CD4-positive, alpha-beta T cell treated with Interleukin-17A for 4 hours (primary cell): ENCODE results near the gene KCNH3.
A peak's percentile ranks its signal among the peaks of the same experiment; 100 is the strongest.
"Not testable (repeated sequence)": the region's sequence is repeated elsewhere in the genome, so short reads cannot be mapped to it uniquely, and the experiment has no call there.

Source experiments
- DNase-seq: peaks from one replicate; pipeline ENCODE4 v3.0.0-alpha.2; 2020; ENCODE audit warnings: mixed read lengths

Gene KCNH3, protein sequence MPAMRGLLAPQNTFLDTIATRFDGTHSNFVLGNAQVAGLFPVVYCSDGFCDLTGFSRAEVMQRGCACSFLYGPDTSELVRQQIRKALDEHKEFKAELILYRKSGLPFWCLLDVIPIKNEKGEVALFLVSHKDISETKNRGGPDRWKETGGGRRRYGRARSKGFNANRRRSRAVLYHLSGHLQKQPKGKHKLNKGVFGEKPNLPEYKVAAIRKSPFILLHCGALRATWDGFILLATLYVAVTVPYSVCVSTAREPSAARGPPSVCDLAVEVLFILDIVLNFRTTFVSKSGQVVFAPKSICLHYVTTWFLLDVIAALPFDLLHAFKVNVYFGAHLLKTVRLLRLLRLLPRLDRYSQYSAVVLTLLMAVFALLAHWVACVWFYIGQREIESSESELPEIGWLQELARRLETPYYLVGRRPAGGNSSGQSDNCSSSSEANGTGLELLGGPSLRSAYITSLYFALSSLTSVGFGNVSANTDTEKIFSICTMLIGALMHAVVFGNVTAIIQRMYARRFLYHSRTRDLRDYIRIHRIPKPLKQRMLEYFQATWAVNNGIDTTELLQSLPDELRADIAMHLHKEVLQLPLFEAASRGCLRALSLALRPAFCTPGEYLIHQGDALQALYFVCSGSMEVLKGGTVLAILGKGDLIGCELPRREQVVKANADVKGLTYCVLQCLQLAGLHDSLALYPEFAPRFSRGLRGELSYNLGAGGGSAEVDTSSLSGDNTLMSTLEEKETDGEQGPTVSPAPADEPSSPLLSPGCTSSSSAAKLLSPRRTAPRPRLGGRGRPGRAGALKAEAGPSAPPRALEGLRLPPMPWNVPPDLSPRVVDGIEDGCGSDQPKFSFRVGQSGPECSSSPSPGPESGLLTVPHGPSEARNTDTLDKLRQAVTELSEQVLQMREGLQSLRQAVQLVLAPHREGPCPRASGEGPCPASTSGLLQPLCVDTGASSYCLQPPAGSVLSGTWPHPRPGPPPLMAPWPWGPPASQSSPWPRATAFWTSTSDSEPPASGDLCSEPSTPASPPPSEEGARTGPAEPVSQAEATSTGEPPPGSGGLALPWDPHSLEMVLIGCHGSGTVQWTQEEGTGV

DNA sequence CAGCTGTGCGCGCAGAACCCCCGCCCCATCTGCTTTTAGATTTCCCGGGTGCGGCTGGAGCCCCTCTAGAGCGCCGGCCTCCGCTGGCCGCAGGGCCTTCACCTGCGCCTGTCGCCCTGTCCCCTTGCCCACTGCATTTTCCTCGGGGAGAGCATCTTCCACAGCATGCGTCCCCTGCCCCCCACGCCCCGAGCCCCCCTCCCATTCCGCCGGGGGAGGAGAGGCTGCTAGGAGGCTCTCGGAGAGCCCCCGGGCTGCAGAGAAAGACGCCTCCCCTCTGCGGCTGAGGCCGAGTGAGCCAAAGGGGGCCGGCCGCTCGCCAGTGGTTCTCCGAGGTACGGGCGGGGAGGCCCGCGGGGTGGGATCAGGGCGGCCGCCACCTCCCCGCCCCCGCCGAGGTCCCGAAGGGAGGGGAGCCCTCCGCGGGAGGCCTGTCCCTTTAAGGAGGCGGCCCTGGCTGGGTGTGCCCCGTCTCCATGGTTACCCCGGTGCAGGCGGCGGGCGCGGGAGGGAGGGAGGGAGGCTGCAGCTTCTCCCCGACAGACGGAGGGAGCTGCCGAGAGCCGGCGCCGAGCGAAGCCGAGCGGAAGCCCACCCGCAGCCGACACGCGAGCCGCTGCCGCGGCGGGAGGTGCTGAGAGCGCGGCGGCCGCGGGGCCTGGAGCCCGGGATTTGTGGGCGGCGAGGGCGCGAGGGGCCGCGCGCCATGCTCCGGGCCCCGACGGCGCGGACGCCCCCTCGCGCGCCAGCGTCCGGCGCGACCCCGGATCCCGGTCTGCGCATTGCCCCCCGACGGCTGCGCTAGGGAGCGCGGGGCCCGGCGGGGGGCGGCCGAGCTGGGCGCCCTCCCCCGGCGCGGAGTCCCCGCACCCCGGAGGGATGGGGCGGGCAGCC is at the start of gene KCNH3:
Gene KCNH3, plus strand, starts transcription at position 521 of the 894 bp plus-strand sequence. CDS start 387 bp downstream, outside the sequence.
- DNase-seq: peak; percentile 93

DNA sequence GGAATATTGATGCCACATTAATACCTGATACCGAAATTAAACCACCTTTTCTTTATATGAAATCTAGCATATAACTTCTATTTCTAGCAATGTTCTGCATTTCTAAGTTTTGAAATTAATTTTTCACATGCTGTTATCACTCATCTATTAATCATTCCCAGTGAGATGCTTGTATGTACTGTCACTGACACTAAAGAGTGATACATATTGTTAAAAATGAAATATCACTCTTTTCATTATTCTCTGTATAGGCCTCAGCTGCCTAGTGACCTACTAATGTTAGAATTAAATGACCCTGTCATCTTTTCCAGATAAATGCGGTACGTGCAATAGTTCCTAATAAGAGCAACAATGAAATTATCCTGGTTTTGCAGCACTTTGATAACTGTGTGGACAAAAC is 49.7 kb upstream of the KCNH3 start:
- no peak for DNase-seq

DNA sequence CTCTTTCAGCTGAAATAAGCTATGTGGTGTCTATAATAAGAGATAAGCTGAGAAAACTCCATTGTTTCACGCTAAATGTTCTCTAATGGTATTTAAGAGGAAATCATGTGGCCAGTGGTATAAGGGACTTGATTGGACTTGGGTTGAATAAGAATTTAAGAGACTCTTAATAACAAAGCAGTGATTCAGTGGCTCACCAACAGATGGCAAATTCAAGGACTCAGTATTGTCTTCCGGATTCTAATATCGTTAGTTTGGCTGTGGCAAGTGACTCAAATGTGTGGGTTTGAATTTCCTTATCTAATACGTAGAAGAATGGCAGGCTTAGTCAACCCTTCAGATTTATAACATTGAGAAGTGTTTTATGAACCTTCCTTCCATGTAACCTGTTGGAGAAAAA is 49.1 kb upstream of the KCNH3 start:
- no peak for DNase-seq

DNA sequence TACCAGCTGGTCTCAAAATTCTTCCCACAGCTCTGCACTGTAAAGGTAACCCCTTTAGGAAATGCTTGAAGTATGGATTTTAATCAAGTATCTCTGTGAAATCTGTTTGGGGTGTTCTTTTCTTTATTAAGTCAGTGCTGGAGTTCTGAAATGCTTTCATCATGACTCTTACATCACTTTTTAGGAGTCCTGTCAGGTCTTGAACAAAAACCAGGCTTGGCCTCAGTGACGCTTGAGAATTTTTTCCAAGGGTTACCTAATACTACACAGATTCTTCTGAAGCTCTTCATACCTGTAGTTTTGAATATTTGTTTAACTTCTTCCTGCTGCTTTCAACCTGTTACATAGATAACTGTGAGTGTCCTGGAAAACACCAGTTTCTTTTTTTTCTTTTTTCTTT is 47.0 kb upstream of the KCNH3 start:
- DNase-seq: no peak

DNA sequence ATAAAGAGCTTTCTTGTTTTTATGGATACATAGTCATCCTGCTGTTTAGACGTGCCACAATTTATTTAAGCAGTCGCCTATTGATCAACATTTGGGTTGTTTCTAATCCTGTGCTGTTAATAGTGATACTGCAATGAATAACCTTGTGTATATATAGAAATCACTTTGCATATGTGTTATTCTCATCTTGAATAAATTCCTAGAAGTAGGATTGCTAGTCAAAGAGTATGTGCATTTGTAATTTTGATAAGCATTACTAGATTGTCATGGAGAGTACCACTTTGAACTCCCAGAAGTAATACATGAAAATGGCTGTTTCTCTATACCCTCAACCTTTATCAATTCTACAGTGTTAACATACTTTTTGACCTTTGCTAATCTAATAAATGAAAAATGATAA is 44.9 kb upstream of the KCNH3 start:
- no peak for DNase-seq

DNA sequence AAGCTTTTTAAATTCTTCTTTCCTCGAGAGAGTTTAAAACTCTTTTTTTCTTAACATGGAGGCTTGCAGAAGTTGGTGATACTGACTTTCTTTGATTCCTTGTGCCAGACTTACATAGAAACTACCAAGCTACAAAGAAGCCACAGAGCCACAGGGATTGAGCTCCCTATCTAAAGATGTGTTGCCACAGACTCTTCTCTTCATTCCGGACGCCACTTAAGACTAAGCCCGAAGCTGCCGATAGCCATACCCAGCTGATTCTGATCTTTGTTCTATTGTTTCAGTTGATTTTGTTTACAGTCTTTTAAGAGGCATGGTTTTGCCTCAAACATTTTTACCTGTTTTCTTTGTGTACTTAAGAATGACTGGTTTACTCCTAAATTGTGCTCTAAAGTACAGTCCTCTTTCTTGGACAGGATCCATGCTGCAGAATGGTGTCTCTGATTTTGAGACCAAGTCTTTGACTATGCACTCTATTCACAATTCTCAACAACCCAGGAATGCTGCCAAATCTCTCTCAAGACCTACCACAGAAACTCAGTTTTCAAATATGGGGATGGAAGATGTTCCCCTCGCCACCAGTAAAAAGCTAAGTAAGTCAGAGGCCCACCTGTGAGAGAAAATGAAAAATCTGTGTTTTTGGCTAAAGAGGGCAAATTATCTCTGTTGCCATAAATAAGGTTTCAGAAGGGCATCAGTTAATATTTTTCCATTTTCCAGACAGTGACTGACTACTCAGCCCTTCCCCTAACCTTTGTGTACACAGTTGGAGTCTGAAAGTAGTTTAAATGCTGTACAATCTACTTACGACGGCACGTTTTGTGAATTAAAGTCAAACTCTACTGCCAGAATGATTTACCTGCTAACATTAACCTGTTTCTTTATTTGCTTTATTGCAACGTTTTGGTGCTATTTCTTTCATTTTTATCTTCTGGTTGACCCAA is 42.1 kb upstream of the KCNH3 start:
- no peak for DNase-seq

DNA sequence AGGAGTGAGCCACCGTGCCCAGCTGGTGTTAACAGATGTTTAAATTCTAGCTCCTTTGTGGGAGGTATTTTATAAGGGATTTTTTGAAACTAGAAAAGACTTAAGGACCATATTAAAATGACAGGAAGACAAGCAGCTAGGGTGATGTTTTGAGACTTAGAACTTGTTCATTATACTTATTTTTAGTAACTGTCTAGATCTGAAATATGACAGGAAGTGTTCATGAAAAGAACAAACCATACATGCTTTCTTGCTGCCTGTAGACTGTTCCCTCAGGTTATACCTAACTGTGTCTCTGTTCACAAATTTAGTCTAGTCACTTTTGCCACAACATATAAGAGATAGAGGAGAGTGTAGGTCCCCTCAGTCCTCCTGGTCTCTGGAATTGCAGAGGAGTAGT is 36.9 kb upstream of the KCNH3 start:
- DNase-seq: no peak

DNA sequence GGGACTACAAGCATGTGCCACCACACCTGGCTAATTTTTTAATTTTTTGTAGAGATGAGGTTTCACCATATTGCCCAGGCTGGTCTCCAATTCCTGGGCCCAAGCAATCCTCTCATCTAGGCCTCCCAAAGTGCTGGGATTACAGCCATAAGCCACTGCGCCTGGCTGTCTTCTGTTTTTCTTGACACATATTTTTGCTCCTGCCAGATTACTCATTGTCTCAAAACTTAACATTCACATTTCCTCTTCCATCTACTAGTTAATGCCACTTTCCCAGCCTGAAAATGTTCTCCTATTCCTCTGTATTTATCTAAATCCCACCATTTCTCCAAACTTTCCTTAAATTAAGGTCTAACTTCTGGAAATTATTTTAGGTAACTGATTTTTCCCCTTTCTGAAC is 36.2 kb upstream of the KCNH3 start:
- no peak for DNase-seq

DNA sequence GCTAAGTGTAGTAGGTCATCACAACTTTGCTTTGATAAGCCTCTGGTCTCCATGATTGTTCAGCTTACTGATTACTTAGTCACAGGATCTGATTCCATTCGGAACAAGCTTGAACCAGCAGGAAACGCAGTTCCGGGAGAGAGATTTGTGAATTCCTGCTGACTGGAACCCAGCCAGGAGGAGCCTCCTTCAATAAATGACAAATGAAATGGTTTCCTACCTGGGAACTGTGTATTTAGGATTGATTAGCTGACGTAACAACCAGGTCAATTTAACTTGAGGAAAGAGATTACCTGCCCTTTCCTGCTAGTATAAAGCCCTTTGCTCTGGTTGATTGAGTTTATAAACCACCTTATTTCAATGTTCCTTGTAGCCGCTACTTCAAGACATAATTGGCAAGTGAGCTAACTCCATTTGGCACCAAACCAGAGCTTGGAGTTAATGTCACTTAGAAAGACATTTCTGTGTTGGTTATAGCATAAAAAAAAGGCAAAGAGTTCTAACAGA is 35.1 kb upstream of the KCNH3 start:
- DNase-seq: no peak

DNA sequence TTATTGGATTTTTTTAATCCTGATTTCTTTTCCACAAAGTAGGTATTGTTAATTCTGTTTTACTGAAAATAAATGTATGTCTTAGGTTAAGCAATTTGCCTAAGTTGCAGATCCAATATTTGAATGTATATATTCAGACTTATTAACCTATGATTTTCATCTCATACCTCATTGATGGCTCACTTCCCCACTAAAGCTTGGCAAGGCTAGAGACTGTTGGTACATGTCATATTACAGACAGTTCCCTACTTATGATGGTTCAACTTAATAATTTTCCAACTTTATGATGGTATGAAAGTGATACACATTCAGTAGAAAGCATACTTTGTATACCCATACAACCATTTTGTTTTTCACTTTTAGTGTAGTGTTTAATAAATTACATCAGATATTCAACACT is 33.2 kb upstream of the KCNH3 start:
- no peak for DNase-seq

DNA sequence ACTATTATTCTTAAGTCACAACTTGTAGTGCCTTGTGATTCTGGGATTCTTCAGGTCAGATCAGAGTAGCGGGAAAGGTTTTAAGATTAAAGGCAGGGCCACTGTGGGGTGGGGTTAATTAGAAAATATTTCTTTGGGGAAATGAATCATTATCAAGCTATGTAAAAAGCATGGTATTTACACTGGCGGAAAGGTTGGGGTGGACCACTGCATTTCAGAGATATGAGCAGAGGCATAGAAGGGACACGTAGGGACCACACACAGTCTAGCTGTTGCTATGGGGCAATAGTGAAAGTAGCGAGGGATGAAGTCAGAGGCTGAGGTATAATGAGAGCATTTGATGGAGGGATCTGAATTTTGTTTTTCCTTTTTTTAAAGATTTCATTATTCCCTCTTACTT is 31.7 kb upstream of the KCNH3 start:
- DNase-seq: no peak

DNA sequence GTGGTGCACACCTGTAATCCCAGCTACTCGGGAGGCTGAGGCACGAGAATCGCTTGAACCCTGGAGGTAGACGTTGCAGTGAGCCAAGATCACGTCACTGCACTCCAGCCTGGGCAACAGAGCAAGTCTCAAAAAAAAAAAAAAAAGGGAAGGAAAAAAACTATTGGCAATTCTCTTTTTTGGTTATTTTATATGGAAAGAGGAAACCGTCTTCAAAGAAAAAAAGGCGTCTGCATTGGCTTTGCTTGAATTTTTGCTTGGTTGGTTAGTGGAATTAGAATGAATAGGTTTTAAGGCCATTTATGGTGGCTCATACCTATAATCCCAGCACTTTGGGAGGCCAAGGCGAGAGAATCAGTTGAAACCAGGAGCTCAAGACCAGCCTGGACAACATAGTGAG is 29.1 kb upstream of the KCNH3 start:
- DNase-seq: not testable (repeated sequence)

DNA sequence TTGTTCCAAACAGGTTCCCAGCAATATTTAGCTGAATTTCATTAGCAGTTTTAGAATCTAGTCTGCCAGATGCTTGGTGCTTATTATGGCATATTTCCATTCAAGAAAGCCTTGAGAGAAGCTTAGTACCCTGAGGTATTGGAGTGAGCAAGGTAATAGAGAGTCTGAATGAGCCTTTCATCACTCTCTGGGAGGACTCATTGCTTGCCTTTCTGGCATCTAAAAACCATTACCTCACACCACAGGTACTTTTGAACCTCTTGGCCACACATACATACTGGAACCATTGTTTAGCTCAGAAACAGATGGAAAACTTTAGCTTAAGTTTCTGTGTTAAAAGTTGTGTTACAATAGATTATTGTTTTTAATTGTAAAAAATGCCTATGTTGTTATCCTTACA is 27.4 kb upstream of the KCNH3 start:
- DNase-seq: no peak

DNA sequence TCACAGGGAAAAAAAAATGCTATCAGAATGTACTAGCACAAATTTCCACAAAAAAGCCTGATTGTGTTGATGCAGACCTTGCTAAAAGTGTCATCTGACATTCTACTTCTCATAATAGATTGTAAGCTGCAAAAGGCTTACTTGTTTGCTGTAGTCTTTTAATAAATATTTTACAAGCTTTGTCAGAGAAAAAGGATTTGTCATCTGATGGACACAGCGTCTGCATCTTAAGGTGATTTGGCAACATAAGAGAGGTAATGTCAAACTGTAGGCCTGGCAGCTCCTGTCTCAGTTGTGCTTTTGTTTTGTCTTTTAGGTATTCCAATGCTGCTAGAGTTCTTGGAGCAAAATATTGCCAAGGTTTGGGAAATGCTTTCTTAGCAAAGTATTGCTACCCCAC is 26.3 kb upstream of the KCNH3 start:
- DNase-seq: no peak

DNA sequence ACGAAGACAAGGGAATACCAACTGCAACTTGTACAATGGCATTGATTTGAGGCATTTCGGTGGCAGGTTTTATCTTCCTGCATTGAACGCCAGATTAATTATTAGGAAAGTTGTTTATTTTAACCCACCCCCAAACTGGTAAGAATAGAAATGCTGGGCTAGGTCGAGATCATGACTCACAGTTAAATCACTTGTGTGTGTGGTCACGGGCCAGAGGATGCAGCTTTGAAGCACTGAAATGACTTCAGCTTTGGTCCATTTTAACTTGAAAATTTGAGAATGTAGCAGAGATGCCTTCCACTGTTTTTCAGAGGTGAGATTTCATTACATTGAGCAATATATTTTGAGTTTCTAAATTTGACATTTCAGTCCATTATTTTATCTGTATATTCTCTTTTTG is 23.6 kb upstream of the KCNH3 start:
- no peak for DNase-seq

DNA sequence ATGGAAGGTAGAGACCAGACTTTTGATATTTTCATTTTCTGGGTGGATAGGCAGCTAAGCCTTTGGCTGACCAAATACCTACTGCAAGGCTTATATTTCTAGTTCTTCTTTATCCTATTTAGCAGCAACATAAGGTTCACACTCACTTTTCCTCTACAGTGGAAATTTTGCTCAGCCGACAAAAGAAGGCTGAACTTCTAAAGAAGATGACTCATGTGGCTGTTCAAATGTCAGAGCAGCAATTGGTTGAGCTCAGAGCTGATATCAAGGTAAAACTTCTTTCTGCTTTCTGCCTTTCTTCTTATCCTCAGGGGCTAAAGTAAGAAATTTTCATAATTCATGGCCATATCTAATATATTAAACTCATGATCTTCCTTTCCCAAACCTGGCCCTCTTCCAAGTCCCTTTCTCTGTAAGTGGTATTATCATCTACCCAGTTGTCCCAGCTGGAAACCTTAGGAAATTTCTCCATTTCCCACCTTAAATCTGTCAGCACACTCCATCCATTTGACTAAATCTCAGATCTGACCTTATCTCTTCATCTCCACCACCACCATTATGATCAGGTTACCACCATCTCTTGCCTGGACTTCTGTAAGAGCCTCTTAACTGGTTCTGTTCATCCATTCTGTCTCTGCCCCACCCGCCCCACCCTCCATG is 19.8 kb upstream of the KCNH3 start:
- no peak for DNase-seq

DNA sequence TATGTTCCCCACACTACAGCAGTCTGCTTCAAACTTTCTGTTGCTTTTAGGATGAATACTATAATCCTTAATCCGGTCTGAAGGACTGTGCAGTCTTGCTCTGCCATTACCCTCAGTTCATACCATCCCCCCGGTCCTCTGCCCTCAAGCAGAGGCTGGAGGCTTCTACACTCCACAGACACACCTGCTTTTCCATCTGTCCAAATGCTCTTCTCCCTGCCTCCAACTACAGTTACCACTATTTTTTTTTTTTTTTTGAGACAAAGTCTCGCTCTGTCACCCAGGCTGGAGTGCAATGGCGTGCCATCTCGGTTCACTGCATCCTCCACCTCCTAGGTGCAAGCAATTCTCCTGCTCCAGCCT is 19.3 kb upstream of the KCNH3 start:
- no peak for DNase-seq

DNA sequence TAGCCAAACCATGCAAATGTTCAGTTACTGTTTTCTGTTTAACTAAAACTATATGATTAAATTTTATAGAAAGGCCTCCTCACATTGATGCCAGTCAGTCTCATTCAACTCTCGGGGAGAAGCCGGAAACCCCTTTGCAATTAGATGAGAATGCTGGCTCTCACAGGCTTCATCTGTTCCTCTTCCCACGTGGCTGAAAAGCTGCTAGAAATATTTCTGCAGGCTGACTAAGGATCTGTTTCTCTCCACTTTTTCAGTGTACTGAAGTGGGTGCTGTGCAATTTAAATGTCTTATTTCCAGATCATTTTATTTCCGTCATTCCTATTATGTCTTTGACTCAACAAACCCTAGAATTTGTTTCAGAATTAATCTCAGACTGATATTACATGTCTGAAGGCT is 17.4 kb upstream of the KCNH3 start:
- no peak for DNase-seq

DNA sequence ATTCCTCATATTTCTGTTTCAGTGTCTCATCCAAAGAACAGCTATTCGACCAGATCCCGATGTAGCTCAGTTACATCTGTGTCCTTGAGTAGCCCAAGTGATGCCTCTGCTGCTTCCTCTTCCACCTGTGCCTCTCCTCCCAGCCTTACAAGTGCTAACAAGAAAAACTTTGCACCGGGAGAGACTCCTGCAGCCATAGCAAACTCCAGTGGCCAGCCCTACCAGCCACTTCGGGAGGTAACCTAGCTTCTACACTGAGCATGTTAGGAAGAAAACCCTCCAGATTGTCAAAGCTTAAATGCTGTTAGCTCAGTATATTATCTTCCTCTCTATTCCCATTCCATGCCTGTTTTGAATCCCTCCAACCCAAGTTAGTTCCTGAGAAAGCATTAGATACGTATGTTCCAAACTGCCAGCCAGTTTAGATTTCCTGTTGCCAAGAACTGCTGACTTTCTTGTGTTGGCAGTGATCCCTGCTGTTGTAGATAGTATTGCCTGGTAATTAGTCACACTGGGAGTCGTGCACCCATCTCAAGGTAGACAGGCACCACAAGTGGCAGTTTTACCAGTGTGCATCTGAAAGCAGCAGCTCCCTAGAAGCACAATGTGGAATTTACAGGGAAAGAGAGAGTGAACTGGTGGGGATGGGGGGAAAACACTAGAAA is 14.0 kb upstream of the KCNH3 start:
- no peak for DNase-seq

DNA sequence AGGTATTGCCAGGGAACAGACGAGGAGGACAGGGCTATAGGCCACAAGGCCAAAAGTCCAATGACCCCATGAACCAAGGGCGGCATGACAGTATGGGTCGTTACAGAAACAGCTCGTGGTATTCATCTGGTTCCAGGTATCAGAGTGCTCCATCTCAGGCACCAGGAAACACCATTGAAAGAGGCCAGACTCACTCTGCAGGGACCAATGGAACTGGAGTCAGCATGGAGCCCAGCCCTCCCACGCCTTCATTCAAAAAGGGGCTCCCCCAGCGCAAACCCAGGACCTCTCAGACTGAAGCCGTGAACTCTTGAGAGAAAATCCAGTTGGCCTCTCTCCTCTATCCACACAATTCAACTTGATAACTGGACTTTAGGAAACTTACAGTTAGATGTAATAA is 12.9 kb upstream of the KCNH3 start:
- no peak for DNase-seq
